H1 (cell line): ENCODE data around the gene VWF.

ENCODE experiments used
- BACH1 ChIP-seq: IDR thresholded peaks from 2 replicates; pipeline ENCODE4 v1.6.1; 2012; ENCODE audit warnings: low read length, improper control_type of control experiment
- CEBPB ChIP-seq: IDR thresholded peaks from 2 replicates; pipeline ENCODE4 v1.6.1; 2012; ENCODE audit warnings: low read depth, low read length
- CHD1 ChIP-seq: IDR thresholded peaks from 2 replicates; pipeline ENCODE4 v1.6.1; 2012; ENCODE audit warnings: low read depth, low read length, improper control_type of control experiment
- EZH2 ChIP-seq: fragments of 200-600 bp; sonication (generic); IDR thresholded peaks from 2 replicates; pipeline ENCODE4 v1.7.1; 2012; ENCODE audit warnings: low read depth, mild to moderate bottlenecking, moderate library complexity, low read length, inconsistent platforms; ENCODE audit not compliant: severe bottlenecking
- FOSL1 ChIP-seq: IDR thresholded peaks from 2 replicates; pipeline ENCODE4 v1.6.1; 2011; ENCODE audit warnings: mild to moderate bottlenecking, low read depth, low read length, moderate library complexity; ENCODE audit not compliant: insufficient read depth
- GTF2F1 ChIP-seq: IDR thresholded peaks from 2 replicates; pipeline ENCODE4 v1.6.1; 2012; ENCODE audit warnings: low read depth, low read length, improper control_type of control experiment, borderline replicate concordance
- HDAC2 ChIP-seq, 2 experiments: fragments of 300-600 bp in 1 of 2; sonication (generic) in 1 of 2; IDR thresholded peaks; 2 replicates each; pipeline ENCODE4 v1.6.1; 2011 to 2012; ENCODE audit warnings: low read depth in 2 of 2, low read length in 2 of 2, mild to moderate bottlenecking in 2 of 2, moderate library complexity in 2 of 2, borderline replicate concordance in 1 of 2, inconsistent platforms in 1 of 2
- POLR2A ChIP-seq, 2 experiments: IDR thresholded peaks; 1 replicate in 1 of 2; 2 replicates in 1 of 2; pipeline ENCODE4 v1.6.1; 2011; ENCODE audit warnings: low read depth in 2 of 2, low read length in 2 of 2, mild to moderate bottlenecking in 2 of 2; ENCODE audit errors: control extremely low read depth in 1 of 2
- RFX5 ChIP-seq: IDR thresholded peaks from 2 replicates; pipeline ENCODE4 v1.6.1; 2011; ENCODE audit warnings: low read depth, low read length, improper control_type of control experiment, borderline replicate concordance
- SP1 ChIP-seq: IDR thresholded peaks from 2 replicates; pipeline ENCODE4 v1.6.1; 2011; ENCODE audit warnings: low read depth, low read length
- TF ChIP-seq, protein P1 (sequence below): IDR thresholded peaks from 2 replicates; pipeline ENCODE4 v1.6.1; 2011; ENCODE audit warnings: low read length, improper control_type of control experiment
- TF ChIP-seq, protein P2 (sequence below), 3 experiments: IDR thresholded peaks; 1 replicate in 2 of 3; 2 replicates in 1 of 3; pipeline versions ENCODE4 v1.5.1 to v1.6.1; 2011; ENCODE audit warnings: low read length in 3 of 3, mild to moderate bottlenecking in 3 of 3, inconsistent platforms in 2 of 3, low read depth in 1 of 3, moderate library complexity in 1 of 3; ENCODE audit not compliant: insufficient read depth in 1 of 3; ENCODE audit errors: control extremely low read depth in 1 of 3

DNA sequence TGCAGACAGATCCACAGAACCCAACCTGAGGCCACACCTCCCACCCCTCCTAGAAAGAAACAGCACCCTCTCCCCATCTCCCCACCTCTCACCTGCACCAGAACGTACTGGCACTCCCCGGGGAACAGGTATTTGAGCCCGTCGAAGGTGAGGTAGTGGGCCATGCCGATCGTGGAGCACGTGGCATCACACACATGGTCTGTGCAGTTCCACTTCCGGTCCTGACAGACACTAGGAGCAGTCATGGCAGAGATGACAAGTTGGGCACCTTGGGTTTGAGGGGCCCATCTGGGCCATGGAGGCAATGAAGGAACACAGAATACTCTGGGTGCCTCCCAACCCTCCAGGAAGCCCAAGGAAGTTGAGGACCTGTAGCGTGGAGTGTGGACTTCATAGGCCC, 89.9 kb downstream of the VWF start:
- TF ChIP-seq POLR2A (IDR thresholded peaks at IDR 0.05; ENCODE audit: control extremely low read depth in 1 of 2, low read depth in 2 of 2, low read length in 2 of 2): no peak
- no peak for TF ChIP-seq RFX5
- TF ChIP-seq SP1: no peak
- no peak for TF ChIP-seq FOSL1
- no peak for TF ChIP-seq CEBPB
- no peak for TF ChIP-seq BACH1
- TF ChIP-seq, protein P1, sequence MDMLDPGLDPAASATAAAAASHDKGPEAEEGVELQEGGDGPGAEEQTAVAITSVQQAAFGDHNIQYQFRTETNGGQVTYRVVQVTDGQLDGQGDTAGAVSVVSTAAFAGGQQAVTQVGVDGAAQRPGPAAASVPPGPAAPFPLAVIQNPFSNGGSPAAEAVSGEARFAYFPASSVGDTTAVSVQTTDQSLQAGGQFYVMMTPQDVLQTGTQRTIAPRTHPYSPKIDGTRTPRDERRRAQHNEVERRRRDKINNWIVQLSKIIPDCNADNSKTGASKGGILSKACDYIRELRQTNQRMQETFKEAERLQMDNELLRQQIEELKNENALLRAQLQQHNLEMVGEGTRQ: no peak
- no peak for TF ChIP-seq HDAC2 (IDR thresholded peaks at IDR 0.05; ENCODE audit: borderline replicate concordance in 1 of 2, low read depth in 2 of 2, low read length in 2 of 2)
- no peak for TF ChIP-seq CHD1
- TF ChIP-seq, protein P2, sequence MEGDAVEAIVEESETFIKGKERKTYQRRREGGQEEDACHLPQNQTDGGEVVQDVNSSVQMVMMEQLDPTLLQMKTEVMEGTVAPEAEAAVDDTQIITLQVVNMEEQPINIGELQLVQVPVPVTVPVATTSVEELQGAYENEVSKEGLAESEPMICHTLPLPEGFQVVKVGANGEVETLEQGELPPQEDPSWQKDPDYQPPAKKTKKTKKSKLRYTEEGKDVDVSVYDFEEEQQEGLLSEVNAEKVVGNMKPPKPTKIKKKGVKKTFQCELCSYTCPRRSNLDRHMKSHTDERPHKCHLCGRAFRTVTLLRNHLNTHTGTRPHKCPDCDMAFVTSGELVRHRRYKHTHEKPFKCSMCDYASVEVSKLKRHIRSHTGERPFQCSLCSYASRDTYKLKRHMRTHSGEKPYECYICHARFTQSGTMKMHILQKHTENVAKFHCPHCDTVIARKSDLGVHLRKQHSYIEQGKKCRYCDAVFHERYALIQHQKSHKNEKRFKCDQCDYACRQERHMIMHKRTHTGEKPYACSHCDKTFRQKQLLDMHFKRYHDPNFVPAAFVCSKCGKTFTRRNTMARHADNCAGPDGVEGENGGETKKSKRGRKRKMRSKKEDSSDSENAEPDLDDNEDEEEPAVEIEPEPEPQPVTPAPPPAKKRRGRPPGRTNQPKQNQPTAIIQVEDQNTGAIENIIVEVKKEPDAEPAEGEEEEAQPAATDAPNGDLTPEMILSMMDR (IDR thresholded peaks at IDR 0.05; ENCODE audit: control extremely low read depth in 1 of 3, insufficient read depth in 1 of 3, low read depth in 1 of 3, low read length in 3 of 3): no peak
- no peak for TF ChIP-seq EZH2
- no peak for TF ChIP-seq GTF2F1
